ENCODE data around the gene NKG7.

DNA sequence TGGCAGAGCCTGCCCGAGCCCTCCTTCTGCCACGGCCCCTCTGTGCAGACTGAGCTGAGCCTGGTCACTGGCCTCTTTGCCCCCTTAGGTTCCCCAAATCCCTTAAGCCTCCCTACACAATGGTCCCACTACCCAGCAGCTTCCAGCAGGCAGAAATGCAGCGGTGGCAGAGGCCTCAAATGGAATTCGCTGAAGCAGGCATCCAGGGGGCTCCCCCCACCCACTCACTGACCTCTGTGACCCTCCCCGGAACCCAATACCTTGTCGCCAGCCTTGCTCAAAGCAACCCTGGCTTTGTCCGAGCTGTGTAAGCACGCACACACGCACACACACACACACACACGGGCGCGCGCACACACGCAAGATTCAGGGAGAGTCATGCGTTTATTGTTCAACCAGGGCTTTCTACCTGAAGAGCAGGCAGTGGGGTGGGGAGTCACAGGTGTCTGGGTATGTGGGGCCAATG lies 15.5 kb upstream of the NKG7 start, which contains the start of gene LIM2:
- TF ChIP-seq, protein P1, sequence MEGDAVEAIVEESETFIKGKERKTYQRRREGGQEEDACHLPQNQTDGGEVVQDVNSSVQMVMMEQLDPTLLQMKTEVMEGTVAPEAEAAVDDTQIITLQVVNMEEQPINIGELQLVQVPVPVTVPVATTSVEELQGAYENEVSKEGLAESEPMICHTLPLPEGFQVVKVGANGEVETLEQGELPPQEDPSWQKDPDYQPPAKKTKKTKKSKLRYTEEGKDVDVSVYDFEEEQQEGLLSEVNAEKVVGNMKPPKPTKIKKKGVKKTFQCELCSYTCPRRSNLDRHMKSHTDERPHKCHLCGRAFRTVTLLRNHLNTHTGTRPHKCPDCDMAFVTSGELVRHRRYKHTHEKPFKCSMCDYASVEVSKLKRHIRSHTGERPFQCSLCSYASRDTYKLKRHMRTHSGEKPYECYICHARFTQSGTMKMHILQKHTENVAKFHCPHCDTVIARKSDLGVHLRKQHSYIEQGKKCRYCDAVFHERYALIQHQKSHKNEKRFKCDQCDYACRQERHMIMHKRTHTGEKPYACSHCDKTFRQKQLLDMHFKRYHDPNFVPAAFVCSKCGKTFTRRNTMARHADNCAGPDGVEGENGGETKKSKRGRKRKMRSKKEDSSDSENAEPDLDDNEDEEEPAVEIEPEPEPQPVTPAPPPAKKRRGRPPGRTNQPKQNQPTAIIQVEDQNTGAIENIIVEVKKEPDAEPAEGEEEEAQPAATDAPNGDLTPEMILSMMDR (IDR thresholded peaks at IDR 0.05; ENCODE audit: insufficient read depth, low read length, poor library complexity, severe bottlenecking), result no peak
- TF ChIP-seq EZH2phosphoT487 (conservative IDR thresholded peaks at IDR 0.05; ENCODE audit: low read length), result no peak

Measured in SU-DHL-6 (cell line).